Measurements from ENCODE around the gene MAML2.
"Not testable (repeated sequence)": the region's sequence is repeated elsewhere in the genome, so short reads cannot be mapped to it uniquely, and the experiment has no call there.

MAML2 gene

DNA sequence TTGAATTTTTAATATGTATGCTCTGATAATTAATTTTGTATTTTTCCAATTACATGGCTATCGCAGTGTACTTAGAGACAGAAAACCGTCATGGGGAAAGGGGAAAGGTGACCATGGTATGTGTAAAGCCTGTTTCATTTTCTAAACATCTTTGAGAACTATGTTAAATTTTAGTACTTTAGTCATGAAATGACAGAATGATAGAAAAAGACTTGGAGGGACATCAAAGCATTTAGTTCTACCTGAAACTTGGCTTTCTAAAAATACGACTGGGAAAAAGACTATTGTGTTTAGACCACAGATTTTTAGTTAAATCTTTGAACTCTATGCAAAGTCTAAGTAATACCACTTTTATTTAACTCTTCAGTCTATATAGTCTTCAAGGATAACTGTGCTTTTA is 54.1 kb downstream of the MAML2 start:
- no peak for DNase-seq

GRCh38 chr11:96287822-96288439 is 55.1 kb downstream of the MAML2 start:
- no peak for DNase-seq

- not testable (repeated sequence) for DNase-seq
Measured at GRCh38 chr11:96285985-96286384, 57.0 kb downstream of the MAML2 start.

GRCh38 chr11:96284917-96285316 is 58.1 kb downstream of the MAML2 start:
- no peak for DNase-seq

- DNase-seq: no peak
Measured at GRCh38 chr11:96284401-96284800, 58.6 kb downstream of the MAML2 start.

DNA sequence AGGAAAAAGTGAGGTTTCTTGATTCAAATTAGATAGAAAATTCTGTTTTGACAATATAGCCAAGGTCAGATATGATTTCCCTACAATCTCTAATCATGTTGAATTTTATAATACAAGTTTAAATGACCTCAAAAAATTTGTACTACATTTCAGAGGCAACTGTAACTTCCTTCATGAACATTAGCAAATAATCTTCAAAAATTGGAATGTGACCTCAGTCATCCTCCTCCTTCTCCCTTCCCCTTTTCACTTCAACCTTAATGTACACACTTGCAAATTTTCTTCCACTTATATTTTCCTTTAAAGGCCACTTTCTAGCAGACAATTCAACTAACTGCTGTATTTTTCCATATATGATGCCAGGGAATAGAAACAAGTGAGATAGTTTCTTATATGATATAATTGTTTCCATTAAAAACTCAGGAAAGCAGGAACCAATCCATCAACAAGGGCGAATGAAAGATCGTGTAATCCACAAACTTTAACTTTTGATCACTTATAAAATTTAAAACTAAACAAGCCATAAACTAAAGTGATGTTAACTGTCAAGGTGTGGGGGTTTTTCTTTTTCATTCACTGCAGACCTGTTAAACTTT is 60.3 kb downstream of the MAML2 start:
- no peak for DNase-seq

GRCh38 chr11:96280444-96280843 is 62.6 kb downstream of the MAML2 start:
- no peak for DNase-seq

- no peak for DNase-seq
Measured at GRCh38 chr11:96279896-96280290, 63.1 kb downstream of the MAML2 start.

- DNase-seq: no peak
Measured at GRCh38 chr11:96279018-96279895, 63.7 kb downstream of the MAML2 start.

DNA sequence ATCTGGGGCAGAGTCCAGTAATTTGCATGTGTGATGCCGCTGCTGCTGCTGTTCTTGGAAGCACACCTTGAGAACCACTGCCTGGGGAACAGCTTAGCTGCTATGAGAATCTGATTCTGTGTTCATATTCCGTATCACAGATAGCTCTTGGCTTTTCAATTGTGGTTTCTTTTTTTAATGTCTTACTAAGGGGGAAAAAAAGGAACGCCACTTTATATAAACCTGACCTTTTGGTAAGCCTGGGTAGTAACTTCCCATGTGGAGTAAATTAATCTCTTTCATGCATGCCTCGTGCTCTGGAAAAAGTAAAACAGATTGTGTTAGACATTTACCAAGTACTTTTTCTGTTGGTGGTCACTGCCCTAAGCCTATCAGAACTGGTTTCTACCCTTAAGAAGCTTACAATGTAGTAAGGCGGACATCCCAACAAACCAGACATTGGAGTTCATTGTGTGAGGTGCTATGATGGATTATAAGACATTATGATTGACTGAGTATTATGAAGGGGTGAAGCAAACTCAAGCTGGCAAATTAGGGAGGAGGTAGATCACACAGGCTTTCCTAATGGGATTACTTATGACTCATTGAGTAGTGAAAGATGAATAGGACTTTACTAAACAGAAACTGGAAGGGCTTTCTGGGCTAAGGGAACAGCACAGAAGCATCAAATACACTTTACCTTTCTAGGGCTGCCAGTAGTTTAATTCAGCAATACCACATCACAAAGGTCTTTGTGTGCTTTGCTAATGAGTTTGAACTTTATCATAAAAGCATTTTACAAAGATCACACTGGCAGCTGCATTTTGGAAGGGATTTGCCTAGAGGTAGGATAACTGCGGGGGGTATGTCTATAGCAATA is 64.7 kb downstream of the MAML2 start:
- no peak for DNase-seq

DNA sequence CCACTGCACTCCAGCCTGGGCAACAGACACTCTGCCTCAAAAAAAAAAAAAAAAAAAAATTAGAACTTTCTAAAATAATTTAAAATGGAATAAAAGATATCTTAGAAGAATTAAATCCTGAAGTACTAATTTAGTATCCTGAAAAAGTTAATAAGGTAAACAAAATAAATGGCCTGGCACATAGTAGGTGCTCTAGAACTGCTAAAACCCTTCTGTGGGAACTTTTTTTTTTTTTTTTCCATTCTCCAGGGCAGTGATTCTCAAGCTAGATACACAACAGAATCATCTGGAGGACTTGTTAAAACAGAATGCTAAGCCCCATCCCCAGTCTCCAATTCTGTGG is 65.3 kb downstream of the MAML2 start:
- DNase-seq: no peak

DNA sequence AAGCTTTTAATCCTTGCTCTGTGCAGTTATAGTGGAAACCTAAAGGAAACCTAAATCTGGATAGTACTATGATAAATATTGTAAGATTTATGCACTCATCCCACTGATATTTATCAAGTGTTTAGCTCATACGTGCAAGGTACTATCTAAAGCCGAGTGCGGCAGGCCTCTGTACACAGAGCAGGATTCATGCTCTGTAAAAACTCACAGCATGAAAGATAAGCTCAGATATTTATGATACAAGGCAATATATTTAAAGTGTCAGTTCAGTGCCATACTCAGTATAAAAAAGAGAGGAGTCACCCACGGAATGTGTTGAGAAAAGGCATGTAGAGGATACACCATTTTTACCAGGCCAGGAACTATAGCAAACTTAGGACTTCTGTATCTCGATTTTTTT is 66.2 kb downstream of the MAML2 start:
- no peak for DNase-seq

- no peak for DNase-seq
Measured at GRCh38 chr11:96275801-96276594, 67.0 kb downstream of the MAML2 start.

DNA sequence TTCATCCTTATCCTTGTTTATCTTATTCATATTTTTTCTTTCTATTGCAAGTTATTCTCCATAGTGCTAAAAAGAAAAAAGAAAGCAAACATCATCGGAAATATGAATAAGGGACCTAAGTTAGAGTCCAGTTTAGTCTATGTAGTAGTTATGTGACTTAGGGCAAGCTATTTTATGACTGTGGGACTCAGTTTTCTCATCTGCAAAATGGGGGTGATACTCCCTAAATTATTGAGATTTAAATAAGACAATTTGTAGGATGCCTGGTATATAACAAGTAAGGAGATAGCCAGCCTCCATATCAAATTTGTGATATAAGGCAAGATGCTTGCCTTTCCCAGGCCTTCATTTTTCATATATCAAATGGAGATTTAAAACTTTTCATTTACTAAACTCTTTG is 69.5 kb downstream of the MAML2 start:
- DNase-seq: no peak

DNA sequence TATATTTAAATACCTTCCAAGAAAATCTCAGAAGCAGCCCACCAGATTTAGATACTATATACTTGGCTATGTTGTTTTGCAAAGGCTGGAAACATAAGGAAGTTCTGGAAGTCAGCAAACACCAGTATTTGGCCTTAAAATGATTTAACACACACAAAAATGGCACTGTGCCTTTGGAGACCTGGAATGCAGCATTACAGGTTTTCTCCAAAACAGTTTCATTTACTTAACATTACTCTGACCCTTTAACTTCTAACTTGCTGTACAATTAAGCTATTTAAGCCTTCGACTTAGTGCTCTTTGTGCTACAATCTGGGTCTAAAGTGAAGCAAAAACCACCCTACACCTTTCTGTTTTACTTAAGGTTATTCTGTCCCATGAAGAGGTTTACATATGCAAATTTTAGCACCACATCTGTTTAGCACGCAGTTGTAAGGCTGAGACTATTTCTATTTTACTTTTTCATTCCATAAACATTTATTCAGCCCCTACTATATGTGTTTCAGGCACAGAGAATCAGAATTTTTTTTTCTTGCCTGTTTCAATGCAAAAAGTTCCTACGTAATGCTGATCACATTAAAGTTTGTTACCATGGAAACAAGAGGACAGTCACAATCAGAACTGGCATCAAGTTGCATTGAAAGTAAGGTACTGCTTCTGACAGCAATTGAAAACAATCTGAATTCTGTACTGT is 70.3 kb downstream of the MAML2 start:
- no peak for DNase-seq

DNA sequence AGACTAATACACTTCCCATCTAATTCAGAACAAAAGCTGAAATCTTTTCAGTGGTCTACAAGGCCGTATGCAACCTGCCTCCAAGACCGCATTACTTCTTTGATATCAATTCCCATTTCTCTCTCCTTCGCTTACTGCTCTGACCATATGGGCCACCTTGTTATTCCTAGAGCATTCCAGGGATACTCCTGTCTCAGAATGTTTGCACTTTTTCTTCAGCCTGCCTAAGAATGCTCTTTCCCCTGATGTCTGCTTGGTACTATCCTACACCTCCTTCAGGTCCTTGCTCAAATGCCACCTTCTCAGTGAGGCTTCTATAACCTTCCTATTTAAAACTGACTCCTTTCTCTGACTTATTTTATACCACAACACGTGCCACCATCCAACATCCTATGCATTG is 71.2 kb downstream of the MAML2 start:
- DNase-seq: no peak

DNA sequence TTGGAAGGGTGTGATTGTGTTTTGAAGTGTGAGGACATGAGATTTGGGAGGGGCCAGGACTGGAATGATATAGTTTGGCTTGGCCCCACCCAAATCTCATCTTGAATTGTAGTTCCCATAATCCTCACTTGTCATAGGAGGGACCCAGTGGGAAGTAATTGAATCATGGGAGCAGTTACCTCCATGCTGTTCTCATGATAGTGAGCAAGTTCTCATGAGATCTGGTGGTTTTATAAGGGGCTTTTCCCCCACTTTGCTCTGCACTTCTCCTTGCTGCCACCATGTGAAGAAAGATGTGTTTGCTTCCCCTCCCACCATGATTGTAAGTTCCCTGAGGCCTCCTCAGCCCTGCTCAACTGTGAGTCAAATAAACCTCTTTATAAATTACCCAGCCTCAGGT is 71.6 kb downstream of the MAML2 start:
- DNase-seq: not testable (repeated sequence)

DNA sequence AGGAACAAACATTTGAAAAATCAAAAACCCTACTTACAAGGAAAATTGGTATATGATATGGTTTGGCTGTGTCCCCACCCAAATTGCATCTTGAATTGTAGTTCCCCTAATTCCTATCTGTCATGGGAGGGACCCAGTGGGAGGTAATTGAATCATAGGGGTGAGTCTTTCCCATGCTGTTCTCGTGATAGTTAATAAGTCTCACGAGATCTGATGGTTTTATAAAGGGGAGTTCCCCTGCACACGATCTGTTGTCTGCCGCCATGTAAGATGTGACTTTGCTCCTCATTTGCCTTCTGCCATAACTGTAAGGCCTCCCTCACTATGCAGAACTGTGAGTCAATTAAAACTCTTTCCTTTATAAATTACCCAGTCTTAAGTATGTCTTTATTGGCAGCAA is 74.5 kb downstream of the MAML2 start:
- DNase-seq: not testable (repeated sequence)

DNA sequence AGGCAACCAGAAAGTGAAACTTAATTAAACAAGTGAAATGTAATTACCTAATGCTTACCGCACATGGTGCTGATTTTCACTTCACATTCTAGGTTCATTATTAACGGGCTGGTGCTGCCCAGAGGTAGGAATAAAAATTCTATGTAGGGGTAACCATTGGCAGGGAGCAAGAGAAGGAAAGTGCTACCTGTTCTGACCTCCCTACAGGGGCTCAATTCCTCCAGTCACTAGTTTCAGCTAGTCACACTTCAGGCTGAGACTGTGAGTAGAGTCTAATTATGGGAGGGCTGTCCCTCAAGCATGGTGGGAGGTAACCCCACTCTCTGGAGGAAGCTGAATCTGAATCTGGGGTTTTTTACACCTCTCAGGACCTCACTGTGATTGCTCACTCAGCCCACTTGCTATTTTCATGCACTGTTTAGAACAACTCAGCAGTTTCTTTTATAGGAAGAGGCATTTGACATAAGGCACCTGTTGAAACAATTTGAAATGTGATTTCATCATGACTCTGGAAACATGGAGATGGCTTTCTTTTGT is 75.4 kb downstream of the MAML2 start:
- peak; percentile 58 to 63 for DNase-seq

DNA sequence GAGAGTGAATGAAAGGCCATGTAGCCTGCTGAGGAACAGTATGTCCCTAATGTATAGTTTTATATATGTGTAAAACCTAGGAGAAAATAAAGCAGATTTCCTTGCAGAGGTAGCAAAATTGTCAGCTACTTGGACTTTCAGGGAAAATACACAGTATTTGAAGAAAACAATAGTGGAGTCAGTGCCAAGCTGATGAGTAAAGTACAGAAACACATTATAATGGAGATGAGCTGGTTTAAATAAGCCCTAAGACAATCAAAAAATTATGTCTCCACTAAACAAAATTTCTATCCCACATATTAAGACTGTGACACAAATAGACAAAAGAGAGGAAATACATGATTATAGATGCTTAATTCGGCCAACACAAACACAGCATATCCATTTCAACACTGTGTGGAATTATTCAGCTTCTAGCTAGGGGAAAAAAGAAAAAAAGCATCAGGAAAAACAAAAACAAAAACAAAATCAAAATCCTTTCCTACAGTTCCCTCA is 75.9 kb downstream of the MAML2 start:
- no peak for DNase-seq

DNA sequence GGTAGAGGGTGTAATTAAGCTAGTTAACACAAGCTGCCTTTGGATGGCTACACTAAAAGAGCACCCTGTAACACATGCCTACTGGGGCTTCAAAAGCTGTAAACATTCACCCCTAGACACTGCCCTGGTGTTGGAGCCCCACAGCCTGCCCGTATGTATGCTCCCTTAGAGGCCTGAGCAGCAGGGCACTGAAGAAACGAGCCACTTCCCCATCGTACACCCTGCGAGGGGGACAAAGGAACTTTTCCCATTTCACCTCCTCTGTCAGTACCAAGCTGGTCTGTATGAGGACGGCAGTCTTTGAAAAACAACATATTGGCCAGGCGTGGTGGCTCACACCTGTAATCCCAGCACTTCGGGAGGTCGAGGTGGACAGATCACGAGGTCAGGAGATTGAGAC is 77.0 kb downstream of the MAML2 start:
- no peak for DNase-seq
